Gastroesophageal sphincter (tissue), 4 donors: ENCODE results near the gene CHRM2. TPM values are rescaled to one million over a fixed set of nuclear protein-coding genes. Genes with fewer than 3 reads are reported as not detected.

Experiments used
- ATAC-seq: fragments of 150-250 bp; one replicate; pipeline ENCODE4 v1.9.1; 2016; ENCODE audit warnings: mild to moderate bottlenecking, moderate library complexity
- H3K27ac ChIP-seq, 4 donors: fragments of 200-600 bp; sonication (generic) in 3 of 4; 1 replicate in 3 of 4; 2 replicates in 1 of 4; pipeline ENCODE4 v1.5.1; 2016 to 2019
- H3K27me3 ChIP-seq: fragments of 200-600 bp; sonication (generic); one replicate; pipeline ENCODE4 v1.5.1; 2019
- H3K36me3 ChIP-seq, 2 donors: fragments of 200-600 bp; sonication (generic); one replicate each; pipeline ENCODE4 v1.5.1; 2019; ENCODE audit warnings: control low read depth in 1 of 2
- H3K4me1 ChIP-seq, 3 donors: fragments of 200-600 bp; sonication (generic); 1 replicate in 2 of 3; 2 replicates in 1 of 3; pipeline ENCODE4 v1.5.1; 2016 to 2019; ENCODE audit warnings: control low read depth in 2 of 3
- H3K4me3 ChIP-seq, 2 donors: fragments of 200-600 bp; sonication (generic); one replicate each; pipeline ENCODE4 v1.5.1; 2019; ENCODE audit warnings: mild to moderate bottlenecking in 1 of 2, moderate library complexity in 1 of 2
- H3K9me3 ChIP-seq, 3 donors: fragments of 200-600 bp; sonication (generic); one replicate each; pipeline ENCODE4 v1.5.1; 2017 to 2019; ENCODE audit warnings: control low read depth in 2 of 3
- CTCF ChIP-seq, 4 experiments: fragments of 200-600 bp in 2 of 4; fragments of 450-650 bp in 2 of 4; sonication (generic) in 1 of 4; IDR thresholded peaks; one replicate each; pipeline ENCODE4 v1.5.1; 2017 to 2019; ENCODE audit warnings: antibody characterized with exemption in 4 of 4, mild to moderate bottlenecking in 2 of 4, moderate library complexity in 2 of 4
- EP300 ChIP-seq: sonication (generic); formaldehyde crosslinking; IDR thresholded peaks from one replicate; pipeline ENCODE4 v1.6.1; 2017; ENCODE audit warnings: antibody characterized with exemption, mild to moderate bottlenecking
- POLR2A ChIP-seq, 2 donors: fragments of 450-650 bp; IDR thresholded peaks; one replicate each; pipeline ENCODE4 v1.6.1; 2017; ENCODE audit warnings: antibody characterized with exemption in 2 of 2, mild to moderate bottlenecking in 2 of 2, moderate library complexity in 1 of 2
- POLR2AphosphoS5 ChIP-seq: sonication (generic); formaldehyde crosslinking; IDR thresholded peaks from one replicate; pipeline ENCODE4 v1.6.1; 2017; ENCODE audit warnings: antibody characterized with exemption
- WGBS, 2 donors: methylation state at CpG; one replicate each; pipeline ENCODE4 v1.1.5; 2018; ENCODE audit warnings: low coverage in 1 of 2; 5-methylcytosine and 5-hydroxymethylcytosine counted together
- total RNA-seq, 4 donors: library from RNA; depleted of rRNA; stranded (reverse); fragments of >200 nt; gene quantifications; one replicate each; pipeline ENCODE4 v1.1.0, GENCODE V29; 2016

The CHRM2 gene
- total RNA-seq, 4 donors from 2014 or later, result 11.5 to 130 (median 65.3) TPM

GRCh38 chr7:137026176-137026500 lies 157.7 kb downstream of the CHRM2 start:
- no peaks in the 10 kb centered on the region for H3K9me3 ChIP-seq
- peaks cover 0 to 10% (median 0%) of the 10 kb centered on the region in 3 donors for H3K4me1 ChIP-seq
- WGBS, 2 donors, result 0 to 57% methylated on average over 1 of the region's 1 CpG
- ATAC-seq, result no peak
- no peak overlapping the region for H3K4me3 ChIP-seq
- TF ChIP-seq POLR2A (IDR thresholded peaks at IDR 0.05) (no peak), EP300 (no peak)
- H3K27me3 ChIP-seq, result no peaks in the 10 kb centered on the region
- H3K36me3 ChIP-seq, result no peaks in the 10 kb centered on the region
- peak overlapping the region in 3 of 4 donors; percentile 57 to 74 (median 63) for H3K27ac ChIP-seq

GRCh38 chr7:137032436-137032835 lies 164.0 kb downstream of the CHRM2 start:
- no peaks in the 10 kb centered on the region for H3K4me1 ChIP-seq
- no peaks in the 10 kb centered on the region for H3K9me3 ChIP-seq
- H3K27ac ChIP-seq, result no peak overlapping the region
- H3K27me3 ChIP-seq, result no peaks in the 10 kb centered on the region
- WGBS, 2 donors, result 79% methylated on average over 3 to 4 of the region's 4 CpGs
- no peak for ATAC-seq
- H3K4me3 ChIP-seq, result no peak overlapping the region
- no peak for TF ChIP-seq POLR2A (IDR thresholded peaks at IDR 0.05)
- no peak for TF ChIP-seq CTCF (IDR thresholded peaks at IDR 0.05)
- no peak for TF ChIP-seq POLR2AphosphoS5
- TF ChIP-seq EP300, result no peak
- no peaks in the 10 kb centered on the region for H3K36me3 ChIP-seq

- H3K4me1 ChIP-seq, result no peaks in the 10 kb centered on the region
- no peak for ATAC-seq
- no peak overlapping the region for H3K27ac ChIP-seq
- no peaks in the 10 kb centered on the region for H3K27me3 ChIP-seq
- TF ChIP-seq POLR2AphosphoS5 (no peak), POLR2A (IDR thresholded peaks at IDR 0.05) (no peak), EP300 (no peak), CTCF (IDR thresholded peaks at IDR 0.05) (no peak)
- H3K4me3 ChIP-seq, result no peak overlapping the region
- H3K9me3 ChIP-seq, result no peaks in the 10 kb centered on the region
- H3K36me3 ChIP-seq, result no peaks in the 10 kb centered on the region
- 52 to 64% methylated on average over 2 of the region's 2 CpGs for WGBS, 2 donors
Observed at GRCh38 chr7:137036768-137037167, 168.3 kb downstream of the CHRM2 start.

- TF ChIP-seq CTCF (IDR thresholded peaks at IDR 0.05) (no peak), EP300 (no peak), POLR2A (IDR thresholded peaks at IDR 0.05) (no peak), POLR2AphosphoS5 (no peak)
- Histone ChIP-seq H3K9me3 (no peaks in the 10 kb centered on the region), H3K36me3 (no peaks in the 10 kb centered on the region), H3K4me1 (no peaks in the 10 kb centered on the region), H3K4me3 (no peak overlapping the region), H3K27me3 (no peaks in the 10 kb centered on the region), H3K27ac (no peak overlapping the region)
- 83 to 90% methylated on average over 2 of the region's 2 CpGs for WGBS, 2 donors
- no peak for ATAC-seq
Observed at GRCh38 chr7:137038706-137039105, 170.3 kb downstream of the CHRM2 start.

GRCh38 chr7:137040745-137041144 lies 172.3 kb downstream of the CHRM2 start:
- H3K36me3 ChIP-seq, result no peaks in the 10 kb centered on the region
- no peak overlapping the region for H3K27ac ChIP-seq
- no peak for ATAC-seq

More at GRCh38 chr7:137040745-137041144, 172.3 kb downstream of the CHRM2 start:
- H3K9me3 ChIP-seq, result no peaks in the 10 kb centered on the region
- 69 to 88% methylated on average over 5 to 7 of the region's 7 CpGs for WGBS, 2 donors
- H3K27me3 ChIP-seq, result no peaks in the 10 kb centered on the region
- H3K4me3 ChIP-seq, result no peak overlapping the region
- no peak for TF ChIP-seq POLR2A (IDR thresholded peaks at IDR 0.05)
- TF ChIP-seq EP300, result no peak
- TF ChIP-seq POLR2AphosphoS5, result no peak
- no peak for TF ChIP-seq CTCF (IDR thresholded peaks at IDR 0.05)
- H3K4me1 ChIP-seq, result no peaks in the 10 kb centered on the region
